HUES48 (cell line): Measurements from ENCODE around the gene ABI1.

Experiments used
- H3K27ac ChIP-seq: one replicate; pipeline ENCODE4 v1.7.0; 2013; ENCODE audit warnings: low read depth, low read length, inconsistent platforms
- H3K27me3 ChIP-seq: 2 replicates; pipeline ENCODE4 v1.6.1; 2013; ENCODE audit warnings: mild to moderate bottlenecking, low read length; ENCODE audit not compliant: control insufficient read depth, insufficient read depth
- H3K36me3 ChIP-seq: 2 replicates; pipeline ENCODE4 v1.6.1; 2013; ENCODE audit warnings: low read length; ENCODE audit not compliant: control insufficient read depth, insufficient read depth
- H3K4me1 ChIP-seq: 2 replicates; pipeline ENCODE4 v1.6.1; 2013; ENCODE audit warnings: mild to moderate bottlenecking, low read length; ENCODE audit not compliant: control insufficient read depth, insufficient read depth
- H3K4me3 ChIP-seq: 2 replicates; pipeline ENCODE4 v1.5.1; 2013; ENCODE audit warnings: mild to moderate bottlenecking, low read depth, low read length
- H3K9ac ChIP-seq: 2 replicates; pipeline ENCODE4 v1.6.1; 2013; ENCODE audit warnings: mild to moderate bottlenecking, low read depth, low read length, moderate library complexity
- H3K9me3 ChIP-seq: 2 replicates; pipeline ENCODE4 v1.6.1; 2013; ENCODE audit warnings: low read length; ENCODE audit not compliant: control insufficient read depth, insufficient read depth

ABI1 gene

DNA sequence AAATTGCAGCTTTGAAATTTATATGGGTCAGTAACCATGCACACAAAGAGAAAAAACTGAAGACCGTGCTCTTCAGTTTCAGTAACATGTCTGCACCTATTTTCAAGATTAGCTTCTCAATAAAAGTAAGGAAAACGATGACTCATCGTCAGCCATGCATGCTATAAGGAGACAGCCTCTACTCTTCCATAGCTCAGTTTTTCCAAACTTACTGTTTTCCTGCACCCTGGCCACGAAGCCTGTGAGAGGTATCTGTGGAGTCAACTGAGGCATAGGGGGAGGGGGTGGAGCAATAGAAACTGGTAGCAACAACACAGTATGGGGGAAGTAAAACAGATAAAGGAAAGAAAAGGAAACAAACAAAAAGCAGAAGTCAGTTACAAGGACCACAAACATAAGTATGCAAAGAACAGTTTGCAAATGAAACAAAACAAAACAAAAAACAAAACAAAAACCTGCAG lies 105.3 kb downstream of the ABI1 start:
- peaks cover 33% of the 10 kb centered on the region for H3K4me1 ChIP-seq
- peak overlapping the region; percentile 70 for H3K27ac ChIP-seq
- no peak overlapping the region for H3K9ac ChIP-seq
- H3K36me3 ChIP-seq, result 0 out of 2 replicates have a peak, but pooled peaks cover 11% of the 10 kb centered on the region
- H3K9me3 ChIP-seq, result no peaks in the 10 kb centered on the region
- no peaks in the 10 kb centered on the region for H3K27me3 ChIP-seq
- no peak overlapping the region; the same call in 1 of the 2 replicates for H3K4me3 ChIP-seq

GRCh38 chr10:26746061-26746460 lies 114.7 kb downstream of the ABI1 start:
- Histone ChIP-seq H3K27ac (no peak overlapping the region), H3K9me3 (no peaks in the 10 kb centered on the region), H3K36me3 (peaks cover 80% of the 10 kb centered on the region), H3K4me3 (no peak overlapping the region), H3K27me3 (no peaks in the 10 kb centered on the region), H3K9ac (no peak overlapping the region), H3K4me1 (peaks cover 9% of the 10 kb centered on the region)

DNA sequence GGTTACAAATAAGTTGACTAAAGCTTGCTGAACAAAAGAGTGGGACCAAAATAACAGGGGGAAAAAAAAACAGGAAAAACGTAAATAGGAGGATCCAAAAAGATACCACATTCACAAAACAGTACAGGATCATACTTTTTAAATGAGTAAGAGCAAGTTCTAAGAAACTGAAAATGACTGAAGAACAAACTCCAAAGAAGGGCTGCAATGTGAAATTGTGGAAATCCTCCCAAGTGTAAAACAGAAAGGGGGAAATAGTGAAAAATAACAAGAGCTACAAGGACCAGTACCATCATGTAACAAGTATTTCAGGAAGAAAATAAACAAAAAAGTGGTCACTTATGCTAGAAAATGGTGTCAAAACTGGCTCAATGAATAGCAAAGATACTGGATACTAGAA lies 116.9 kb downstream of the ABI1 start:
- no peak overlapping the region for H3K4me3 ChIP-seq
- no peaks in the 10 kb centered on the region for H3K27me3 ChIP-seq
- H3K9me3 ChIP-seq, result no peaks in the 10 kb centered on the region
- H3K4me1 ChIP-seq, result peaks cover 9% of the 10 kb centered on the region
- H3K36me3 ChIP-seq, result peaks cover 87% of the 10 kb centered on the region
- peak overlapping the region; percentile 66 for H3K27ac ChIP-seq
- H3K9ac ChIP-seq, result no peak overlapping the region

DNA sequence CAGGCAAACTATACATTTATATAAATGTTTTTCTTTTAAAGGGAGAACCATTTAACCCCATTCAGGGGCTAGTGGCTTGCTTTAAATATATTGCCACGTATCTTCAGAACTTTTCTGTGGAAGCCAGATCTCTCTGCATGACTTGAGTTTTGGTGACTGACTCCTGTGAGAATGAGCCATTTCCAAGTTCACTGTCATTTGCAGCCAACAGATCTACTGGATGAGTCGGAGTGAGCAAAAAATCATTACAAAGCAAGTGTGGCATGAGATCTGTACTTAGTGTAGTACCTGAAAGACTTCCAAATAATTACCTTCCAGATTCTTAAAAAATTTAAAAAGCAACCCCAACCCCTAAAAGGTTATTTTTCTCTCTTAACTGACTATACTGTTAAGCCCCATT lies 117.7 kb downstream of the ABI1 start:
- Histone ChIP-seq H3K9me3 (no peaks in the 10 kb centered on the region), H3K9ac (no peak overlapping the region), H3K27ac (peak overlapping the region; percentile 66), H3K4me1 (peaks cover 9% of the 10 kb centered on the region), H3K4me3 (no peak overlapping the region), H3K27me3 (no peaks in the 10 kb centered on the region), H3K36me3 (peaks cover 87% of the 10 kb centered on the region)

- Histone ChIP-seq H3K9ac (no peak overlapping the region), H3K27ac (no peak overlapping the region), H3K9me3 (no peaks in the 10 kb centered on the region), H3K4me1 (peaks cover 9% of the 10 kb centered on the region), H3K4me3 (no peak overlapping the region), H3K36me3 (peaks cover 84% of the 10 kb centered on the region), H3K27me3 (no peaks in the 10 kb centered on the region)
These were observed 119.4 kb downstream of the ABI1 start for GRCh38 chr10:26741368-26741767.

GRCh38 chr10:26739071-26739631 lies 121.6 kb downstream of the ABI1 start:
- no peaks in the 10 kb centered on the region for H3K27me3 ChIP-seq
- H3K4me1 ChIP-seq, result peaks cover 17% of the 10 kb centered on the region
- H3K4me3 ChIP-seq, result no peak overlapping the region
- H3K9ac ChIP-seq, result no peak overlapping the region
- H3K36me3 ChIP-seq, result peaks cover 85% of the 10 kb centered on the region
- H3K9me3 ChIP-seq, result no peaks in the 10 kb centered on the region
- H3K27ac ChIP-seq, result peak overlapping the region; percentile 9

GRCh38 chr10:26738301-26738911 lies 122.4 kb downstream of the ABI1 start:
- Histone ChIP-seq H3K27ac (peak overlapping the region; percentile 9), H3K36me3 (peaks cover 83% of the 10 kb centered on the region)

GRCh38 chr10:26737730-26738129 lies 123.0 kb downstream of the ABI1 start:
- H3K27ac ChIP-seq, result no peak overlapping the region
- H3K9me3 ChIP-seq, result no peaks in the 10 kb centered on the region
- H3K4me3 ChIP-seq, result no peak overlapping the region
- no peaks in the 10 kb centered on the region for H3K27me3 ChIP-seq
- peaks cover 81% of the 10 kb centered on the region for H3K36me3 ChIP-seq
- peaks cover 11% of the 10 kb centered on the region; the same call in 1 of the 2 replicates for H3K4me1 ChIP-seq
- H3K9ac ChIP-seq, result no peak overlapping the region

More at GRCh38 chr10:26738301-26738911, 122.4 kb downstream of the ABI1 start:
- Histone ChIP-seq H3K9me3 (no peaks in the 10 kb centered on the region), H3K4me1 (peaks cover 13% of the 10 kb centered on the region), H3K27me3 (no peaks in the 10 kb centered on the region), H3K4me3 (no peak overlapping the region), H3K9ac (no peak overlapping the region)

GRCh38 chr10:26735435-26735834 lies 125.3 kb downstream of the ABI1 start:
- Histone ChIP-seq H3K9me3 (no peaks in the 10 kb centered on the region), H3K27ac (no peak overlapping the region), H3K4me3 (no peak overlapping the region), H3K36me3 (peaks cover 75% of the 10 kb centered on the region), H3K9ac (no peak overlapping the region), H3K4me1 (peaks cover 11% of the 10 kb centered on the region; the same call in 1 of the 2 replicates), H3K27me3 (no peaks in the 10 kb centered on the region)

- Histone ChIP-seq H3K4me3 (no peak overlapping the region), H3K9ac (no peak overlapping the region)
These were observed 126.8 kb downstream of the ABI1 start for GRCh38 chr10:26733750-26734568.

GRCh38 chr10:26730552-26730951 lies 130.2 kb downstream of the ABI1 start:
- no peaks in the 10 kb centered on the region for H3K27me3 ChIP-seq
- no peak overlapping the region for H3K4me3 ChIP-seq
- H3K36me3 ChIP-seq, result peaks cover 60% of the 10 kb centered on the region
- no peak overlapping the region for H3K9ac ChIP-seq
- no peaks in the 10 kb centered on the region for H3K9me3 ChIP-seq
- H3K27ac ChIP-seq, result no peak overlapping the region
- H3K4me1 ChIP-seq, result peaks cover 11% of the 10 kb centered on the region; the same call in 1 of the 2 replicates

More at GRCh38 chr10:26733750-26734568, 126.8 kb downstream of the ABI1 start:
- Histone ChIP-seq H3K27me3 (no peaks in the 10 kb centered on the region), H3K27ac (peak overlapping the region; percentile 83), H3K36me3 (peaks cover 70% of the 10 kb centered on the region), H3K9me3 (no peaks in the 10 kb centered on the region), H3K4me1 (peaks cover 11% of the 10 kb centered on the region; the same call in 1 of the 2 replicates)
